H1 (cell line): Measurements from ENCODE around the gene FOXN4. TPM values are rescaled to one million over a fixed set of nuclear protein-coding genes. Genes with fewer than 3 reads are reported as not detected.
A peak's percentile ranks its signal among the peaks of the same experiment; 100 is the strongest.

Experiments
- BCL11A ChIP-seq, 2 experiments: IDR thresholded peaks; one replicate each; pipeline ENCODE4 v1.6.1; 2011; ENCODE audit warnings: low read depth in 2 of 2, low read length in 2 of 2, mild to moderate bottlenecking in 2 of 2
- BRCA1 ChIP-seq: IDR thresholded peaks from 2 replicates; pipeline ENCODE4 v1.6.1; 2012; ENCODE audit warnings: low read depth, low read length, improper control_type of control experiment
- CREB1 ChIP-seq: IDR thresholded peaks from 2 replicates; pipeline ENCODE4 v1.6.1; 2012; ENCODE audit warnings: inconsistent platforms
- CTBP2 ChIP-seq: IDR thresholded peaks from 2 replicates; pipeline ENCODE4 v1.7.0; 2011; ENCODE audit warnings: borderline replicate concordance, mild to moderate bottlenecking, moderate library complexity, mixed read lengths, low read length; ENCODE audit not compliant: insufficient read depth, insufficient read length
- EP300 ChIP-seq, 2 experiments: IDR thresholded peaks; 1 replicate in 1 of 2; 2 replicates in 1 of 2; pipeline ENCODE4 v1.6.1; 2011 to 2012; ENCODE audit warnings: low read depth in 2 of 2, low read length in 2 of 2, mild to moderate bottlenecking in 2 of 2, borderline replicate concordance in 1 of 2, inconsistent platforms in 1 of 2, moderate library complexity in 1 of 2
- GTF2F1 ChIP-seq: IDR thresholded peaks from 2 replicates; pipeline ENCODE4 v1.6.1; 2012; ENCODE audit warnings: low read depth, low read length, improper control_type of control experiment, borderline replicate concordance
- JUN ChIP-seq: IDR thresholded peaks from 2 replicates; pipeline ENCODE4 v1.6.1; 2011; ENCODE audit warnings: low read depth, mild to moderate bottlenecking, improper control_type of control experiment, low read length
- MAFK ChIP-seq: IDR thresholded peaks from 2 replicates; pipeline ENCODE4 v1.6.1; 2012; ENCODE audit warnings: low read depth, mild to moderate bottlenecking, improper control_type of control experiment, low read length
- PHF8 ChIP-seq: fragments of 200-600 bp; sonication (generic); conservative IDR thresholded peaks from 2 replicates; pipeline ENCODE4 v1.7.1; 2012; ENCODE audit warnings: low read depth, mild to moderate bottlenecking, inconsistent platforms, low read length, moderate library complexity
- RAD21 ChIP-seq, 2 experiments: IDR thresholded peaks in 1 of 2; conservative IDR thresholded peaks in 1 of 2; 2 replicates each; pipeline ENCODE4 v1.6.1; 2011; ENCODE audit warnings: low read depth in 2 of 2, low read length in 2 of 2, improper control_type of control experiment in 1 of 2, inconsistent platforms in 1 of 2, mild to moderate bottlenecking in 1 of 2, moderate library complexity in 1 of 2
- RFX5 ChIP-seq: IDR thresholded peaks from 2 replicates; pipeline ENCODE4 v1.6.1; 2011; ENCODE audit warnings: low read depth, low read length, improper control_type of control experiment, borderline replicate concordance
- RNF2 ChIP-seq: fragments of 200-900, 300-1000 bp; sonication (generic); IDR thresholded peaks from 2 replicates; pipeline ENCODE4 v1.7.1; 2016; ENCODE audit warnings: borderline replicate concordance, low read depth, mild to moderate bottlenecking, antibody characterized with exemption, low read length; ENCODE audit not compliant: poor library complexity, severe bottlenecking; ENCODE audit errors: missing control alignments
- SUZ12 ChIP-seq: fragments of 200-600 bp; sonication (generic); IDR thresholded peaks from 2 replicates; pipeline ENCODE4 v1.6.1; 2012; ENCODE audit warnings: mild to moderate bottlenecking, inconsistent platforms, low read length, moderate library complexity, mixed read lengths
- TAF7 ChIP-seq: optimal IDR thresholded peaks from 2 replicates; pipeline ENCODE3; 2011; ENCODE audit warnings: low read depth, mild to moderate bottlenecking, inconsistent platforms, low read length, moderate library complexity, borderline replicate concordance
- TCF12 ChIP-seq: IDR thresholded peaks from 2 replicates; pipeline ENCODE4 v1.6.1; 2011; ENCODE audit warnings: low read depth, mild to moderate bottlenecking, low read length
- TEAD4 ChIP-seq: IDR thresholded peaks from 2 replicates; pipeline ENCODE4 v1.6.1; 2012; ENCODE audit warnings: low read depth, low read length, inconsistent platforms, mixed read lengths
- polyA plus RNA-seq, 7 experiments: library from polyadenylated mRNA; depleted of rRNA in 3 of 7; stranded (reverse) in 5 of 7; unstranded in 2 of 7; fragments of >200 nt in 5 of 7; fragments of 200-250 nt in 2 of 7; gene quantifications; 1 replicate in 5 of 7; 2 replicates in 1 of 7; 4 replicates in 1 of 7; pipeline versions ENCODE4 v1.2.1 to v1.2.3, GENCODE V29; 2011 to 2013; ENCODE audit warnings: missing spikeins in 2 of 7, mixed read lengths in 2 of 7
- total RNA-seq: library from RNA; stranded (reverse); fragmentation: NEBNext Ultra II Directional; extraction: Animal tissue kit (Norgen Biotek cat#: 25700); gene quantifications from 2 replicates; pipeline ENCODE4 v1.2.1, GENCODE V29; 2021
- TF ChIP-seq, protein P1 (sequence below), 3 experiments: IDR thresholded peaks; 1 replicate in 2 of 3; 2 replicates in 1 of 3; pipeline versions ENCODE4 v1.5.1 to v1.6.1; 2011; ENCODE audit warnings: low read length in 3 of 3, mild to moderate bottlenecking in 3 of 3, inconsistent platforms in 2 of 3, low read depth in 1 of 3, moderate library complexity in 1 of 3; ENCODE audit not compliant: insufficient read depth in 1 of 3; ENCODE audit errors: control extremely low read depth in 1 of 3
- TF ChIP-seq, protein P2 (sequence below): IDR thresholded peaks from 2 replicates; pipeline ENCODE4 v1.6.1; 2012; ENCODE audit warnings: low read length, inconsistent platforms

The FOXN4 gene
- total and polyA plus RNA-seq, 2 of the 8 experiments (the other 6 are each of a cell fraction or from before 2014, with no cell fraction given): 0.26 to 0.29 TPM

DNA sequence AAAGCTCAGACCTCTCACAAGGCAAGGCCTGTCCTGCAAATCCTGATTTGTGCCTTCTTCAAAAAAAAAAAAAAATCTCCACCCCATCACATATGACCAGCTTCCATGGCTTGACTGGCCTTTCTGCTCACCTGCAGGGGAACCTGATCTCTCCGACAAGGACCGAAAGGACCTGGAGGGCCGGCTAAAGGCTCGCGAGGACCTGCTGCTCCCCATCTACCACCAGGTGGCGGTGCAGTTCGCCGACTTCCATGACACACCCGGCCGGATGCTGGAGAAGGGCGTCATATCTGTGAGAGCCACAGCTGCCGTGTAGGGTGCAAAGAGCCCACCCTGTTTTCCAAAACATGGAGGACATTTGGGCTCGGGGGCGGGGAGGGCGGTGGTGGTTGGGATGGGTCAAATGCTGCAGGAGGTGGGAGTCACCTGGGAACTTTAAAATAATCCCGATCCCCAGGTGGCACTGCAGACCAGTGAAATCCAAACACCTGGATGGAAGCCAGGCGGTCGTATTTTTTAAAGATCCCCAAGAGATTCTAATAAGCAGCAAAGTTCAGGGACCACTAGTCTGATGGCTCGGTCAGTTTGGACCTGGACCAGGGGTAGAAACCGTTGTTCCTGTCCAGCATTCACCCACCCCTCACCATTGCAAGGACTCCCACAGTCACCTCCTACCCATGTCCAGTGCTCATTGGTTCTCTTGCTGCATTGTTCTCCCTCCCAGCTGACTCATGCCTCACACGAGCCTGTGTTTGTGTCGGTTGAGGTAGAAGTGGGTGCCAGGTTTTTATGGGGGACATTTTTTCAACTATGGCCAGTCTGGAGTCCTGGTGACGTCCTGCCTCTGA is 44.8 kb downstream of the FOXN4 start (continued):
- TF ChIP-seq, protein P1, sequence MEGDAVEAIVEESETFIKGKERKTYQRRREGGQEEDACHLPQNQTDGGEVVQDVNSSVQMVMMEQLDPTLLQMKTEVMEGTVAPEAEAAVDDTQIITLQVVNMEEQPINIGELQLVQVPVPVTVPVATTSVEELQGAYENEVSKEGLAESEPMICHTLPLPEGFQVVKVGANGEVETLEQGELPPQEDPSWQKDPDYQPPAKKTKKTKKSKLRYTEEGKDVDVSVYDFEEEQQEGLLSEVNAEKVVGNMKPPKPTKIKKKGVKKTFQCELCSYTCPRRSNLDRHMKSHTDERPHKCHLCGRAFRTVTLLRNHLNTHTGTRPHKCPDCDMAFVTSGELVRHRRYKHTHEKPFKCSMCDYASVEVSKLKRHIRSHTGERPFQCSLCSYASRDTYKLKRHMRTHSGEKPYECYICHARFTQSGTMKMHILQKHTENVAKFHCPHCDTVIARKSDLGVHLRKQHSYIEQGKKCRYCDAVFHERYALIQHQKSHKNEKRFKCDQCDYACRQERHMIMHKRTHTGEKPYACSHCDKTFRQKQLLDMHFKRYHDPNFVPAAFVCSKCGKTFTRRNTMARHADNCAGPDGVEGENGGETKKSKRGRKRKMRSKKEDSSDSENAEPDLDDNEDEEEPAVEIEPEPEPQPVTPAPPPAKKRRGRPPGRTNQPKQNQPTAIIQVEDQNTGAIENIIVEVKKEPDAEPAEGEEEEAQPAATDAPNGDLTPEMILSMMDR (IDR thresholded peaks at IDR 0.05; ENCODE audit: control extremely low read depth in 1 of 3, insufficient read depth in 1 of 3, low read depth in 1 of 3, low read length in 3 of 3): peak; percentile 95 to 96 (median 96)
- TF ChIP-seq GTF2F1: no peak
- TF ChIP-seq TEAD4: no peak
- no peak for TF ChIP-seq BRCA1
- TF ChIP-seq, protein P2, sequence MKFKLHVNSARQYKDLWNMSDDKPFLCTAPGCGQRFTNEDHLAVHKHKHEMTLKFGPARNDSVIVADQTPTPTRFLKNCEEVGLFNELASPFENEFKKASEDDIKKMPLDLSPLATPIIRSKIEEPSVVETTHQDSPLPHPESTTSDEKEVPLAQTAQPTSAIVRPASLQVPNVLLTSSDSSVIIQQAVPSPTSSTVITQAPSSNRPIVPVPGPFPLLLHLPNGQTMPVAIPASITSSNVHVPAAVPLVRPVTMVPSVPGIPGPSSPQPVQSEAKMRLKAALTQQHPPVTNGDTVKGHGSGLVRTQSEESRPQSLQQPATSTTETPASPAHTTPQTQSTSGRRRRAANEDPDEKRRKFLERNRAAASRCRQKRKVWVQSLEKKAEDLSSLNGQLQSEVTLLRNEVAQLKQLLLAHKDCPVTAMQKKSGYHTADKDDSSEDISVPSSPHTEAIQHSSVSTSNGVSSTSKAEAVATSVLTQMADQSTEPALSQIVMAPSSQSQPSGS: no peak
- TF ChIP-seq JUN: no peak
- TF ChIP-seq RNF2: no peak
- no peak for TF ChIP-seq MAFK
- no peak for TF ChIP-seq EP300 (IDR thresholded peaks at IDR 0.05; ENCODE audit: borderline replicate concordance in 1 of 2, low read depth in 2 of 2, low read length in 2 of 2)
- no peak for TF ChIP-seq RFX5
- TF ChIP-seq RAD21 (IDR thresholded peaks at IDR 0.05 in 1 of 2, conservative IDR thresholded peaks at IDR 0.05 in 1 of 2; ENCODE audit: low read depth in 2 of 2, low read length in 2 of 2): peak; percentile 90
- 0 out of 2 replicates have a peak, but pooled peaks have one; percentile 6 for TF ChIP-seq TCF12
- no peak for TF ChIP-seq PHF8
- TF ChIP-seq BCL11A (IDR thresholded peaks at IDR 0.05; ENCODE audit: low read depth in 2 of 2, low read length in 2 of 2): no peak
- TF ChIP-seq TAF7: no peak
- peak; percentile 64 for TF ChIP-seq CREB1
- TF ChIP-seq SUZ12: no peak
- TF ChIP-seq CTBP2: no peak
